ENCODE results near the gene PNKD. TPM values are rescaled to one million over a fixed set of nuclear protein-coding genes. Genes with fewer than 3 reads are reported as not detected.

The PNKD gene
- polyA plus RNA-seq, 2 of the 4 experiments (the other 2 are of a cell fraction) = 46.2 to 51.7 TPM

DNA sequence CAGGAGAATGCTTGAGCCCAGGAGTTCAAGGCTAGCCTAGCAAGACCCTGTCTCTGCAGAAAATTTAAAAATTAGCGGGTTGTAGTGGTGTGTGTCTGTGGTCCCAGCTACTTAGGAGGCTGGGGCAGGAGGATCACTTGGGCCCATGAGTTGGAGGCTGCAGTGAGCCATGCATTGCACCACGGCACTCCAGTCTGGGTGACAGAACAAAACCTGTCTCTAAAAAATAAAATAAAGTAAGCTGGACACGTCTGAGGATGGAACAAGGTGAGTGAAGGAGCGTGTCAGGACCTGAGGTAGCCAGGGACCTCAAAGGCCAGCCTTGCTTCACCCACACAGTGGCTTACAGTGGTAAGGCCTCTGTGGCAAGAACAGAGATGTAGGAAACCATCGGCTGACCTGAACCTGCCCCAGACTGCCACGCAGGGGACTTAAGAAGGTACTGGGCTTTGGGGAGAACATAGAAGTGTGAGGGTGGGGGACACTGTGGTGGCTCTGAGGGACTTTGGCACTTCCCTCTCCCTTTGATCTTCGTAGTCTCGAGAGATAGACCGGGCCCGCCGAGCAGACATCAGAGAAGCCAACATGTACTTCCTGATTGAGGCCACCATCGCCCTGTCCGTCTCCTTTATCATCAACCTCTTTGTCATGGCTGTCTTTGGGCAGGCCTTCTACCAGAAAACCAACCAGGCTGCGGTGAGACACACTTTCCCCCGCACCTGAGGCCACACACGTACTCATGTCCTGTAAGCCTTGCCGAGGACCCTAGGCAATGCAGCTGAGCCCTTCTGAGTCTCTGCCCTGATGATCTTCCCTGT lies 119.2 kb downstream of the PNKD start:
- 88% methylated on average over 17 of the region's 17 CpGs for WGBS (ENCODE audit: missing lambda C conversion rate)

DNA sequence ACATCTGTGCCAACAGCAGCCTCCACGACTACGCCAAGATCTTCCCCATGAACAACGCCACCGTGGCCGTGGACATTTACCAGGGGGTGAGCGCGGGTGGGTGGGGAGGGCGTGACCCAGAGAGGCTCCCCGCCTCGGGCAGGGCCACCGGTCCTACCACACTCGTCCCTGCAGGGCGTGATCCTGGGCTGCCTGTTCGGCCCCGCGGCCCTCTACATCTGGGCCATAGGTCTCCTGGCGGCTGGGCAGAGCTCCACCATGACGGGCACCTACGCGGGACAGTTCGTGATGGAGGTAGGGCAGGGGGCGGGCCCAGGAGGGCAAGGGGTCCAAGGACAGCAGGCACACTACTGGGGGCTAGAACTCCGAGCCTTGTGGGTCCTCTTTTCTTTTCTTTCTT lies 120.9 kb downstream of the PNKD start:
- DNase-seq (ENCODE audit: low read depth in 1 of 2, low spot score in 1 of 2) (no peak), FAIRE-seq (no peak), ATAC-seq (no peak)
- TF ChIP-seq RAD21 (conservative IDR thresholded peaks at IDR 0.05 in 1 of 2, IDR thresholded peaks at IDR 0.05 in 1 of 2) = no peak
- no peak for TF ChIP-seq ZC3H11A (IDR thresholded peaks at IDR 0.05)
- TF ChIP-seq ZSCAN20 (CRISPR knock-in tag; IDR thresholded peaks at IDR 0.05) = no peak
- TF ChIP-seq, protein P1, sequence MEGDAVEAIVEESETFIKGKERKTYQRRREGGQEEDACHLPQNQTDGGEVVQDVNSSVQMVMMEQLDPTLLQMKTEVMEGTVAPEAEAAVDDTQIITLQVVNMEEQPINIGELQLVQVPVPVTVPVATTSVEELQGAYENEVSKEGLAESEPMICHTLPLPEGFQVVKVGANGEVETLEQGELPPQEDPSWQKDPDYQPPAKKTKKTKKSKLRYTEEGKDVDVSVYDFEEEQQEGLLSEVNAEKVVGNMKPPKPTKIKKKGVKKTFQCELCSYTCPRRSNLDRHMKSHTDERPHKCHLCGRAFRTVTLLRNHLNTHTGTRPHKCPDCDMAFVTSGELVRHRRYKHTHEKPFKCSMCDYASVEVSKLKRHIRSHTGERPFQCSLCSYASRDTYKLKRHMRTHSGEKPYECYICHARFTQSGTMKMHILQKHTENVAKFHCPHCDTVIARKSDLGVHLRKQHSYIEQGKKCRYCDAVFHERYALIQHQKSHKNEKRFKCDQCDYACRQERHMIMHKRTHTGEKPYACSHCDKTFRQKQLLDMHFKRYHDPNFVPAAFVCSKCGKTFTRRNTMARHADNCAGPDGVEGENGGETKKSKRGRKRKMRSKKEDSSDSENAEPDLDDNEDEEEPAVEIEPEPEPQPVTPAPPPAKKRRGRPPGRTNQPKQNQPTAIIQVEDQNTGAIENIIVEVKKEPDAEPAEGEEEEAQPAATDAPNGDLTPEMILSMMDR (IDR thresholded peaks at IDR 0.05) = no peak
- TF ChIP-seq RCOR1 (IDR thresholded peaks at IDR 0.05; ENCODE audit: low read depth, low read length) = no peak
- TF ChIP-seq NR3C1 (IDR thresholded peaks at IDR 0.05) = no peak
- TF ChIP-seq, protein P2, sequence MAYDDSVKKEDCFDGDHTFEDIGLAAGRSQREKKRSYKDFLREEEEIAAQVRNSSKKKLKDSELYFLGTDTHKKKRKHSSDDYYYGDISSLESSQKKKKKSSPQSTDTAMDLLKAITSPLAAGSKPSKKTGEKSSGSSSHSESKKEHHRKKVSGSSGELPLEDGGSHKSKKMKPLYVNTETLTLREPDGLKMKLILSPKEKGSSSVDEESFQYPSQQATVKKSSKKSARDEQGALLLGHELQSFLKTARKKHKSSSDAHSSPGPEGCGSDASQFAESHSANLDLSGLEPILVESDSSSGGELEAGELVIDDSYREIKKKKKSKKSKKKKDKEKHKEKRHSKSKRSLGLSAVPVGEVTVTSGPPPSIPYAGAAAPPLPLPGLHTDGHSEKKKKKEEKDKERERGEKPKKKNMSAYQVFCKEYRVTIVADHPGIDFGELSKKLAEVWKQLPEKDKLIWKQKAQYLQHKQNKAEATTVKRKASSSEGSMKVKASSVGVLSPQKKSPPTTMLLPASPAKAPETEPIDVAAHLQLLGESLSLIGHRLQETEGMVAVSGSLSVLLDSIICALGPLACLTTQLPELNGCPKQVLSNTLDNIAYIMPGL (CRISPR knock-in tag; IDR thresholded peaks at IDR 0.05; ENCODE audit: borderline replicate concordance) = no peak
- no peak for TF ChIP-seq RFX5 (IDR thresholded peaks at IDR 0.05)
- TF ChIP-seq KDM1A (IDR thresholded peaks at IDR 0.05; ENCODE audit: low read depth) = no peak
- TF ChIP-seq SREBF2 (IDR thresholded peaks at IDR 0.05) = no peak
- TF ChIP-seq JUN (IDR thresholded peaks at IDR 0.05) = no peak
- TF ChIP-seq CHD4 (IDR thresholded peaks at IDR 0.05; ENCODE audit: borderline replicate concordance) = no peak
- no peak for TF ChIP-seq ZNF302 (CRISPR knock-in tag; IDR thresholded peaks at IDR 0.05)
- TF ChIP-seq, protein P3, sequence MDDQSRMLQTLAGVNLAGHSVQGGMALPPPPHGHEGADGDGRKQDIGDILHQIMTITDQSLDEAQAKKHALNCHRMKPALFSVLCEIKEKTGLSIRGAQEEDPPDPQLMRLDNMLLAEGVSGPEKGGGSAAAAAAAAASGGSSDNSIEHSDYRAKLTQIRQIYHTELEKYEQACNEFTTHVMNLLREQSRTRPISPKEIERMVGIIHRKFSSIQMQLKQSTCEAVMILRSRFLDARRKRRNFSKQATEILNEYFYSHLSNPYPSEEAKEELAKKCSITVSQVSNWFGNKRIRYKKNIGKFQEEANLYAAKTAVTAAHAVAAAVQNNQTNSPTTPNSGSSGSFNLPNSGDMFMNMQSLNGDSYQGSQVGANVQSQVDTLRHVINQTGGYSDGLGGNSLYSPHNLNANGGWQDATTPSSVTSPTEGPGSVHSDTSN (IDR thresholded peaks at IDR 0.05) = no peak
- TF ChIP-seq GATA3 (IDR thresholded peaks at IDR 0.05; ENCODE audit: borderline replicate concordance) = no peak
- no peak for TF ChIP-seq CBX2 (IDR thresholded peaks at IDR 0.05; ENCODE audit: borderline replicate concordance, low read depth)
- TF ChIP-seq TFCP2L1 (CRISPR knock-in tag; IDR thresholded peaks at IDR 0.05) = no peak
- 91% methylated on average over 13 of the region's 23 CpGs for WGBS (ENCODE audit: missing lambda C conversion rate)
- Histone ChIP-seq H3K9me3 (no peaks in the 10 kb centered on the region), H3K27ac (no peak overlapping the region), H3K4me3 (no peak overlapping the region), H3K4me2 (no peak overlapping the region), H3K4me1 (peaks cover 17% of the 10 kb centered on the region)
- CTCF ChIA-PET = interaction anchor here (2.1 to 2.2 kb wide), 2 partner anchors 9 to 34 kb away, joined by 6 to 8 read pairs; partner anchors contain the start of genes CATIP and SLC11A1
- POLR2A ChIA-PET = no interaction called here

More for the DNA sequence above, 119.2 kb downstream of the PNKD start:
- CTCF ChIA-PET = interaction anchor here (0.6 to 2.7 kb wide), 5 partner anchors 33 to 116 kb away, joined by 3 to 9 read pairs (median 3); partner anchors contain the start of gene CATIP
- no peak overlapping the region for H3K4me2 ChIP-seq
- no peak for DNase-seq (ENCODE audit: low read depth in 1 of 2, low spot score in 1 of 2)
- TF ChIP-seq, protein P4, sequence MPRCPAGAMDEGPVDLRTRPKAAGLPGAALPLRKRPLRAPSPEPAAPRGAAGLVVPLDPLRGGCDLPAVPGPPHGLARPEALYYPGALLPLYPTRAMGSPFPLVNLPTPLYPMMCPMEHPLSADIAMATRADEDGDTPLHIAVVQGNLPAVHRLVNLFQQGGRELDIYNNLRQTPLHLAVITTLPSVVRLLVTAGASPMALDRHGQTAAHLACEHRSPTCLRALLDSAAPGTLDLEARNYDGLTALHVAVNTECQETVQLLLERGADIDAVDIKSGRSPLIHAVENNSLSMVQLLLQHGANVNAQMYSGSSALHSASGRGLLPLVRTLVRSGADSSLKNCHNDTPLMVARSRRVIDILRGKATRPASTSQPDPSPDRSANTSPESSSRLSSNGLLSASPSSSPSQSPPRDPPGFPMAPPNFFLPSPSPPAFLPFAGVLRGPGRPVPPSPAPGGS (IDR thresholded peaks at IDR 0.05) = no peak
- TF ChIP-seq CEBPB (IDR thresholded peaks at IDR 0.05) (no peak), POLR2A (IDR thresholded peaks at IDR 0.05; ENCODE audit: low read length) (no peak), PHF8 (IDR thresholded peaks at IDR 0.05; ENCODE audit: borderline replicate concordance, low read depth) (no peak), ZFP36 (IDR thresholded peaks at IDR 0.05; ENCODE audit: borderline replicate concordance, partially characterized antibody) (no peak), RFX5 (IDR thresholded peaks at IDR 0.05) (no peak), TFCP2L1 (CRISPR knock-in tag; IDR thresholded peaks at IDR 0.05) (no peak), NPAS2 (CRISPR knock-in tag; IDR thresholded peaks at IDR 0.05; ENCODE audit: borderline replicate concordance) (no peak), HDAC2 (IDR thresholded peaks at IDR 0.05) (no peak), ZNF302 (CRISPR knock-in tag; IDR thresholded peaks at IDR 0.05) (no peak), EHF (CRISPR knock-in tag; IDR thresholded peaks at IDR 0.05) (no peak), MAZ (IDR thresholded peaks at IDR 0.05; ENCODE audit: borderline replicate concordance, low read depth, low read length) (no peak), FOXS1 (CRISPR knock-in tag; IDR thresholded peaks at IDR 0.05) (no peak), TP53 (CRISPR knock-in tag; IDR thresholded peaks at IDR 0.05) (no peak), SREBF2 (IDR thresholded peaks at IDR 0.05) (no peak), NFE2L2 (conservative IDR thresholded peaks at IDR 0.05; ENCODE audit: low read length) (no peak), ZSCAN20 (CRISPR knock-in tag; IDR thresholded peaks at IDR 0.05) (no peak), CBX8 (IDR thresholded peaks at IDR 0.05) (no peak)
- TF ChIP-seq, protein P5, sequence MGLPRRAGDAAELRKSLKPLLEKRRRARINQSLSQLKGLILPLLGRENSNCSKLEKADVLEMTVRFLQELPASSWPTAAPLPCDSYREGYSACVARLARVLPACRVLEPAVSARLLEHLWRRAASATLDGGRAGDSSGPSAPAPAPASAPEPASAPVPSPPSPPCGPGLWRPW (IDR thresholded peaks at IDR 0.05) = no peak
- no peak for FAIRE-seq
- H3K9me3 ChIP-seq = no peaks in the 10 kb centered on the region
- no peak overlapping the region for H3K4me3 ChIP-seq
- ATAC-seq = no peak
- peaks cover 9% of the 10 kb centered on the region for H3K4me1 ChIP-seq
- H3K27ac ChIP-seq = no peak overlapping the region
- POLR2A ChIA-PET = no interaction called here
